Liver (tissue), 9 donors: Measurements from ENCODE around the gene AMMECR1. TPM values are rescaled to one million over a fixed set of nuclear protein-coding genes. Genes with fewer than 3 reads are reported as not detected.
A peak's percentile ranks its signal among the peaks of the same experiment; 100 is the strongest.

Experiments
- DNase-seq: peaks from one replicate; pipeline ENCODE4 v3.0.0-alpha.2; 2017; ENCODE audit warnings: low spot score
- H3K27ac ChIP-seq, 2 donors: one replicate each; pipeline ENCODE4 v1.7.0; 2013; ENCODE audit warnings: inconsistent platforms in 2 of 2, low read length in 2 of 2, control low read depth in 1 of 2, low read depth in 1 of 2, mild to moderate bottlenecking in 1 of 2
- H3K27me3 ChIP-seq, 4 donors: one replicate each; pipeline versions ENCODE4 v1.6.1 to v1.7.0; 2013; ENCODE audit warnings: low read length in 3 of 4, inconsistent platforms in 1 of 4, mild to moderate bottlenecking in 1 of 4, moderate library complexity in 1 of 4; ENCODE audit not compliant: control insufficient read depth in 4 of 4, insufficient read depth in 4 of 4
- H3K36me3 ChIP-seq, 4 donors: one replicate each; pipeline versions ENCODE4 v1.6.1 to v1.7.0; 2013; ENCODE audit warnings: low read length in 3 of 4, mild to moderate bottlenecking in 3 of 4, low read depth in 1 of 4, moderate library complexity in 1 of 4; ENCODE audit not compliant: control insufficient read depth in 4 of 4, insufficient read depth in 3 of 4
- H3K4me1 ChIP-seq, 4 donors: one replicate each; pipeline versions ENCODE4 v1.6.1 to v1.7.0; 2013; ENCODE audit warnings: low read length in 3 of 4, mild to moderate bottlenecking in 3 of 4, moderate library complexity in 1 of 4; ENCODE audit not compliant: control insufficient read depth in 4 of 4, insufficient read depth in 4 of 4
- H3K4me3 ChIP-seq, 3 donors: one replicate each; pipeline versions ENCODE4 v1.6.1 to v1.7.0; 2013; ENCODE audit warnings: low read length in 3 of 3, control low read depth in 1 of 3, low read depth in 1 of 3, mild to moderate bottlenecking in 1 of 3
- H3K9ac ChIP-seq, 2 donors: one replicate each; pipeline ENCODE4 v1.7.0; 2013; ENCODE audit warnings: low read length in 2 of 2, mild to moderate bottlenecking in 2 of 2, moderate library complexity in 2 of 2, control low read depth in 1 of 2, low read depth in 1 of 2
- H3K9me3 ChIP-seq, 4 donors: one replicate each; pipeline versions ENCODE4 v1.6.1 to v1.7.0; 2013; ENCODE audit warnings: low read length in 3 of 4; ENCODE audit not compliant: control insufficient read depth in 4 of 4
- ATF3 ChIP-seq: IDR thresholded peaks from 2 replicates; pipeline ENCODE4 v1.6.1; 2016; ENCODE audit warnings: antibody characterized with exemption
- CTCF ChIP-seq: fragments of 150-350 bp; IDR thresholded peaks from 2 replicates; pipeline ENCODE4 v1.5.1; 2017; ENCODE audit warnings: improper control_type of control experiment, low read depth, low read length; ENCODE audit not compliant: missing input control
- EGR1 ChIP-seq, 2 donors: IDR thresholded peaks; 2 replicates each; pipeline ENCODE4 v1.6.1; 2016 to 2018; ENCODE audit warnings: antibody characterized with exemption in 2 of 2, low read depth in 2 of 2
- FOXA1 ChIP-seq: IDR thresholded peaks from 2 replicates; pipeline ENCODE4 v1.6.1; 2016; ENCODE audit warnings: antibody characterized with exemption
- FOXA2 ChIP-seq: IDR thresholded peaks from 2 replicates; pipeline ENCODE4 v1.6.1; 2016; ENCODE audit warnings: antibody characterized with exemption
- GABPA ChIP-seq, 2 donors: IDR thresholded peaks in 1 of 2; conservative IDR thresholded peaks in 1 of 2; 2 replicates each; pipeline ENCODE4 v1.6.1; 2016; ENCODE audit warnings: antibody characterized with exemption in 2 of 2, mild to moderate bottlenecking in 1 of 2, moderate library complexity in 1 of 2
- HNF4A ChIP-seq, 2 donors: conservative IDR thresholded peaks; 2 replicates each; pipeline ENCODE4 v1.6.1; 2016; ENCODE audit warnings: antibody characterized with exemption in 2 of 2, mild to moderate bottlenecking in 2 of 2
- HNF4G ChIP-seq: IDR thresholded peaks from 2 replicates; pipeline ENCODE4 v1.6.1; 2016; ENCODE audit warnings: antibody characterized with exemption
- JUND ChIP-seq, 2 donors: IDR thresholded peaks; 2 replicates each; pipeline ENCODE4 v1.6.1; 2016; ENCODE audit warnings: antibody characterized with exemption in 2 of 2
- MAX ChIP-seq: IDR thresholded peaks from 2 replicates; pipeline ENCODE4 v1.6.1; 2016; ENCODE audit warnings: antibody characterized with exemption
- NR2F2 ChIP-seq: IDR thresholded peaks from 2 replicates; pipeline ENCODE4 v1.6.1; 2016; ENCODE audit warnings: antibody characterized with exemption
- RAD21 ChIP-seq, 2 donors: IDR thresholded peaks; 2 replicates each; pipeline ENCODE4 v1.6.1; 2016; ENCODE audit warnings: antibody characterized with exemption in 2 of 2, mild to moderate bottlenecking in 2 of 2
- RXRA ChIP-seq, 2 donors: IDR thresholded peaks; 2 replicates each; pipeline ENCODE4 v1.6.1; 2017 to 2018; ENCODE audit warnings: antibody characterized with exemption in 2 of 2, mild to moderate bottlenecking in 1 of 2
- SP1 ChIP-seq: IDR thresholded peaks from 2 replicates; pipeline ENCODE4 v1.6.1; 2018; ENCODE audit warnings: antibody characterized with exemption, mild to moderate bottlenecking
- TAF1 ChIP-seq: conservative IDR thresholded peaks from 2 replicates; pipeline ENCODE4 v1.6.1; 2016; ENCODE audit warnings: antibody characterized with exemption, mild to moderate bottlenecking
- YY1 ChIP-seq: IDR thresholded peaks from 2 replicates; pipeline ENCODE4 v1.6.1; 2016; ENCODE audit warnings: antibody characterized with exemption, mild to moderate bottlenecking
- WGBS: extraction: QIAGEN DNeasy Blood & Tissue Kit; methylation state at CpG from one replicate; pipeline ENCODE4 v1.1.7; 2013; 5-methylcytosine and 5-hydroxymethylcytosine counted together
- polyA plus RNA-seq, 2 donors: library from polyadenylated mRNA; stranded (reverse) in 1 of 2; unstranded in 1 of 2; fragments of 200-250 nt in 1 of 2; fragments of >200 nt in 1 of 2; fragmentation: Nextera tagmentation in 1 of 2; extraction: Ambion mirVana in 1 of 2; gene quantifications; one replicate each; pipeline versions ENCODE4 v1.2.1 to v1.2.3, GENCODE V29; 2013 to 2015
- total RNA-seq, 2 donors: library from RNA; depleted of rRNA; stranded (reverse); fragments of >200 nt; gene quantifications; one replicate each; pipeline ENCODE4 v1.2.3, GENCODE V29; 2014
- TF ChIP-seq, protein P1 (sequence below): IDR thresholded peaks from 2 replicates; pipeline ENCODE4 v1.6.1; 2016; ENCODE audit warnings: antibody characterized with exemption
- TF ChIP-seq, protein P2 (sequence below): IDR thresholded peaks from 2 replicates; pipeline ENCODE4 v1.6.1; 2016; ENCODE audit warnings: antibody characterized with exemption, mild to moderate bottlenecking
- donor health status: healthy.
- donor health status: healthy.
- donor health status: healthy.
- donor health status: healthy.
- donor health status: healthy.

The AMMECR1 gene
- total and polyA plus RNA-seq, 4 donors: 1.7 to 30.9 (median 3.6) TPM

DNA sequence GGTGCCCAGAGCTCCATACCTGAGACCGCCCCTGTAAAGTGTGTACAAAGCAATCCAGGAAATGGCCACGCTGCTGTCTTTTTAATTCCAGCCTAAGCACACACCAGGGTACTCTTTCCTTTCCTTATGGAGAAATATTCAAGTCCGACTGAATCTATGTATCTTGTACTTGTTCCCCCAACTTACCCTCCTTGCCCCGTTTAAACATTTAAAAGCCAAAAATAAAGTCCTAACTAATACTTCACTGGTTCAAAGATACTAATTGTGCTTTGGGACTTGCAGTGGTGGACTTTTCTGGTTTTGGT, 731 bp upstream of the AMMECR1 start:
- 3% methylated on average over 4 of the region's 4 CpGs for WGBS
- DNase-seq: no peak

DNA sequence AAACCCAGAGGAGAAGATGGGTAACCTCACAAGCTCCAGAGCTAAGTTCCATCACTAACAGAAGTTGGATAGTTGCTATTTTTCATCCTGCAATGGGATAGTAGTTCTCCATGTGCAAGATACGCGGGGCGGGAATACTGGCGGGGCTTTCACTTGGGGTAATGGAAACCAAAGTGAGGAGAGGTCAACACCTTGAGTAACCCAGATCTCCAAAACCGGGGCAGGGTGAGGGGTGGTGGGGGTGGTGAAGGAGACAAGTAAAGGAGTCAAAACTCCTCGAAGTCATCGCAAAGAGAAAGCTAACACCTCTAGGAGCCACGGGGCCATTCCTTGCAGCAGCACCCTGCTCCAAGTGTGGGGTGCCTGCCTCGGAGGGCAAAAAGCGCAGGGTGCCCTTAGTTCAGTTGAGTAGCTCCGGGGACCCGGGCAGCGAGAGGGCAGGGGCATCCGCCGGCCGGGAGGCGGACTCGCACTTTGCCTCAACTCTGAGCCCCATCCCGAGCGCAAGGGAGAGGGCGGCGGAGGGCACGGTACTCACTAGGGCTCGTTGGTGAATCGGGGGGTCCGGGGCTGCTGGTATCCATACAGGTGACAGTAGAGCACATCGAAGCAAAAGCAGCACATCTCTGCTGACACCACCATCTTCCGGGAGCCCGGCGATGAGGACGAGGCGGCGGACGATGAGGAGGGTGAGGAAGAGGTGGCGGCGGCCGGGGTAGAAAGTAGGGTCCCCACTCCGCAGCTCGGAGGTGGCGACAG, 645 bp downstream of the AMMECR1 start:
- Histone ChIP-seq H3K27ac (peak overlapping the region; percentile 84 to 92), H3K4me1 (peaks cover 0 to 3% (median 1%) of the 10 kb centered on the region in 4 donors), H3K27me3 (peaks cover 0 to 3% (median 0%) of the 10 kb centered on the region in 4 donors), H3K9ac (peak overlapping the region; percentile 53 to 56), H3K4me3 (peak overlapping the region; percentile 68 to 89 (median 87)), H3K9me3 (no peaks in the 10 kb centered on the region), H3K36me3 (no peaks in the 10 kb centered on the region)
- DNase-seq: peak; percentile 51
- under 1% methylated on average over 40 of the region's 40 CpGs for WGBS
- TF ChIP-seq FOXA1 (no peak), SP1 (no peak), CTCF (no peak), RAD21 (IDR thresholded peaks at IDR 0.05) (no peak), TAF1 (no peak), HNF4G (no peak), NR2F2 (no peak), FOXA2 (no peak), EGR1 (IDR thresholded peaks at IDR 0.05; ENCODE audit: low read depth in 2 of 2) (no peak), ATF3 (no peak), GABPA (IDR thresholded peaks at IDR 0.05 in 1 of 2, conservative IDR thresholded peaks at IDR 0.05 in 1 of 2) (no peak), JUND (IDR thresholded peaks at IDR 0.05) (no peak), RXRA (IDR thresholded peaks at IDR 0.05) (no peak), YY1 (no peak), HNF4A (conservative IDR thresholded peaks at IDR 0.05) (no peak)
- TF ChIP-seq, protein P1, sequence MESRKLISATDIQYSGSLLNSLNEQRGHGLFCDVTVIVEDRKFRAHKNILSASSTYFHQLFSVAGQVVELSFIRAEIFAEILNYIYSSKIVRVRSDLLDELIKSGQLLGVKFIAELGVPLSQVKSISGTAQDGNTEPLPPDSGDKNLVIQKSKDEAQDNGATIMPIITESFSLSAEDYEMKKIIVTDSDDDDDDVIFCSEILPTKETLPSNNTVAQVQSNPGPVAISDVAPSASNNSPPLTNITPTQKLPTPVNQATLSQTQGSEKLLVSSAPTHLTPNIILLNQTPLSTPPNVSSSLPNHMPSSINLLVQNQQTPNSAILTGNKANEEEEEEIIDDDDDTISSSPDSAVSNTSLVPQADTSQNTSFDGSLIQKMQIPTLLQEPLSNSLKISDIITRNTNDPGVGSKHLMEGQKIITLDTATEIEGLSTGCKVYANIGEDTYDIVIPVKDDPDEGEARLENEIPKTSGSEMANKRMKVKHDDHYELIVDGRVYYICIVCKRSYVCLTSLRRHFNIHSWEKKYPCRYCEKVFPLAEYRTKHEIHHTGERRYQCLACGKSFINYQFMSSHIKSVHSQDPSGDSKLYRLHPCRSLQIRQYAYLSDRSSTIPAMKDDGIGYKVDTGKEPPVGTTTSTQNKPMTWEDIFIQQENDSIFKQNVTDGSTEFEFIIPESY: no peak
- TF ChIP-seq, protein P2, sequence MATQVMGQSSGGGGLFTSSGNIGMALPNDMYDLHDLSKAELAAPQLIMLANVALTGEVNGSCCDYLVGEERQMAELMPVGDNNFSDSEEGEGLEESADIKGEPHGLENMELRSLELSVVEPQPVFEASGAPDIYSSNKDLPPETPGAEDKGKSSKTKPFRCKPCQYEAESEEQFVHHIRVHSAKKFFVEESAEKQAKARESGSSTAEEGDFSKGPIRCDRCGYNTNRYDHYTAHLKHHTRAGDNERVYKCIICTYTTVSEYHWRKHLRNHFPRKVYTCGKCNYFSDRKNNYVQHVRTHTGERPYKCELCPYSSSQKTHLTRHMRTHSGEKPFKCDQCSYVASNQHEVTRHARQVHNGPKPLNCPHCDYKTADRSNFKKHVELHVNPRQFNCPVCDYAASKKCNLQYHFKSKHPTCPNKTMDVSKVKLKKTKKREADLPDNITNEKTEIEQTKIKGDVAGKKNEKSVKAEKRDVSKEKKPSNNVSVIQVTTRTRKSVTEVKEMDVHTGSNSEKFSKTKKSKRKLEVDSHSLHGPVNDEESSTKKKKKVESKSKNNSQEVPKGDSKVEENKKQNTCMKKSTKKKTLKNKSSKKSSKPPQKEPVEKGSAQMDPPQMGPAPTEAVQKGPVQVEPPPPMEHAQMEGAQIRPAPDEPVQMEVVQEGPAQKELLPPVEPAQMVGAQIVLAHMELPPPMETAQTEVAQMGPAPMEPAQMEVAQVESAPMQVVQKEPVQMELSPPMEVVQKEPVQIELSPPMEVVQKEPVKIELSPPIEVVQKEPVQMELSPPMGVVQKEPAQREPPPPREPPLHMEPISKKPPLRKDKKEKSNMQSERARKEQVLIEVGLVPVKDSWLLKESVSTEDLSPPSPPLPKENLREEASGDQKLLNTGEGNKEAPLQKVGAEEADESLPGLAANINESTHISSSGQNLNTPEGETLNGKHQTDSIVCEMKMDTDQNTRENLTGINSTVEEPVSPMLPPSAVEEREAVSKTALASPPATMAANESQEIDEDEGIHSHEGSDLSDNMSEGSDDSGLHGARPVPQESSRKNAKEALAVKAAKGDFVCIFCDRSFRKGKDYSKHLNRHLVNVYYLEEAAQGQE: no peak

More for the DNA sequence above, 731 bp upstream of the AMMECR1 start:
- Histone ChIP-seq H3K9ac (peak overlapping the region in 1 of 2 donors; percentile 74), H3K9me3 (no peaks in the 10 kb centered on the region), H3K27me3 (peaks cover 0 to 3% (median 0%) of the 10 kb centered on the region in 4 donors), H3K4me3 (peak overlapping the region; percentile 58 to 89 (median 88)), H3K36me3 (no peaks in the 10 kb centered on the region), H3K4me1 (peaks cover 0 to 3% (median 1%) of the 10 kb centered on the region in 4 donors), H3K27ac (peak overlapping the region; percentile 79 to 92)
- TF ChIP-seq YY1: peak; percentile 76
- TF ChIP-seq SP1: no peak
- no peak for TF ChIP-seq HNF4A (conservative IDR thresholded peaks at IDR 0.05)
- TF ChIP-seq, protein P2: peak; percentile 13
- TF ChIP-seq JUND (IDR thresholded peaks at IDR 0.05): no peak
- peak; percentile 15 for TF ChIP-seq MAX
